HepG2 (cell line): ENCODE data around the gene LIPT2. TPM values are rescaled to one million over a fixed set of nuclear protein-coding genes. Genes with fewer than 3 reads are reported as not detected.
A peak's percentile ranks its signal among the peaks of the same experiment; 100 is the strongest.

Experiments
- CBX5 ChIP-seq: sonication (generic); formaldehyde crosslinking; IDR thresholded peaks from 2 replicates; pipeline ENCODE4 v1.4.0; 2020; ENCODE audit warnings: missing genetic modification reagents, borderline replicate concordance
- CREB1 ChIP-seq, 2 experiments: fragments of 450-650 bp in 1 of 2; IDR thresholded peaks; 2 replicates each; pipeline ENCODE4 v1.6.1; 2016 to 2017; ENCODE audit warnings: control low read depth in 1 of 2, mild to moderate bottlenecking in 1 of 2, missing compliant biosample characterization in 1 of 2, missing genetic modification characterization in 1 of 2
- GATAD1 ChIP-seq: IDR thresholded peaks from 2 replicates; pipeline ENCODE4 v1.6.1; 2016; ENCODE audit warnings: missing genetic modification reagents, missing compliant biosample characterization
- HNF1B ChIP-seq: sonication (generic); formaldehyde crosslinking; IDR thresholded peaks from 2 replicates; pipeline ENCODE4 v1.5.1; 2020; ENCODE audit warnings: mild to moderate bottlenecking, moderate library complexity, missing genetic modification reagents
- IRF1 ChIP-seq: sonication (generic); formaldehyde crosslinking; IDR thresholded peaks from 2 replicates; pipeline ENCODE4 v1.4.0; 2020; ENCODE audit warnings: low read depth, mild to moderate bottlenecking, missing genetic modification reagents
- MXD3 ChIP-seq: IDR thresholded peaks from 2 replicates; pipeline ENCODE4 v1.6.1; 2016; ENCODE audit warnings: mild to moderate bottlenecking, missing biosample characterization, missing genetic modification reagents
- TEAD3 ChIP-seq: optimal IDR thresholded peaks from 2 replicates; pipeline ENCODE3; 2016; ENCODE audit warnings: borderline replicate concordance
- THAP8 ChIP-seq: sonication (generic); formaldehyde crosslinking; IDR thresholded peaks from 2 replicates; pipeline ENCODE4 v1.5.1; 2020; ENCODE audit warnings: missing genetic modification reagents, mild to moderate bottlenecking, borderline replicate concordance
- ZNF18 ChIP-seq: sonication (generic); formaldehyde crosslinking; IDR thresholded peaks from 2 replicates; pipeline ENCODE4 v1.8.0; 2022; ENCODE audit warnings: mild to moderate bottlenecking, missing genetic modification reagents; ENCODE audit not compliant: insufficient replicate concordance
- ZNF512B ChIP-seq: sonication (generic); formaldehyde crosslinking; IDR thresholded peaks from 2 replicates; pipeline ENCODE4 v1.5.1; 2020; ENCODE audit warnings: missing genetic modification reagents, mild to moderate bottlenecking, borderline replicate concordance
- ZNF646 ChIP-seq: sonication (generic); formaldehyde crosslinking; IDR thresholded peaks from 2 replicates; pipeline ENCODE4 v1.9.0; 2021; ENCODE audit warnings: mild to moderate bottlenecking, missing genetic modification reagents
- ZNF672 ChIP-seq: sonication (generic); formaldehyde crosslinking; IDR thresholded peaks from 2 replicates; pipeline ENCODE4 v1.8.1; 2022; ENCODE audit warnings: missing genetic modification reagents
- ZNF747 ChIP-seq: sonication (generic); formaldehyde crosslinking; IDR thresholded peaks from 2 replicates; pipeline ENCODE4 v1.8.1; 2023; ENCODE audit warnings: missing genetic modification reagents, mild to moderate bottlenecking, borderline replicate concordance
- polyA plus RNA-seq, 8 experiments: library from polyadenylated mRNA; depleted of rRNA in 3 of 8; stranded (reverse) in 7 of 8; unstranded in 1 of 8; fragments of >200 nt; fragmentation: Illumina TruSeq in 4 of 8; extraction: Trizol in 4 of 8; gene quantifications; 2 replicates each; pipeline versions ENCODE4 v1.2.1 to v1.2.3, GENCODE V29; 2011 to 2016; ENCODE audit warnings: low read depth in 4 of 8, missing spikeins in 1 of 8, mixed read lengths in 1 of 8; ENCODE audit not compliant: insufficient read depth in 1 of 8
- total RNA-seq, 5 experiments: library from RNA; depleted of rRNA; stranded (reverse); fragments of >200 nt; fragmentation: Illumina TruSeq; extraction: Trizol; gene quantifications; 2 replicates each; pipeline ENCODE4 v1.2.3, GENCODE V29; 2016; ENCODE audit warnings: low read depth in 1 of 5

The LIPT2 gene
- total and polyA plus RNA-seq, 2 of the 13 experiments (the other 11 are each of a cell fraction or from before 2014, with no cell fraction given): 3.0 to 5.6 TPM

- no peak for TF ChIP-seq ZNF512B (CRISPR knock-in tag)
- TF ChIP-seq HNF1B (CRISPR knock-in tag): no peak; the same call in 1 of the 2 replicates
- TF ChIP-seq THAP8 (CRISPR knock-in tag): no peak
- TF ChIP-seq ZNF646 (CRISPR knock-in tag): no peak
- TF ChIP-seq CREB1 (IDR thresholded peaks at IDR 0.05): no peak
- TF ChIP-seq CREB1 (CRISPR knock-in tag; IDR thresholded peaks at IDR 0.05): no peak
- peak; percentile 60 for TF ChIP-seq TEAD3 (CRISPR knock-in tag)
- TF ChIP-seq CBX5 (CRISPR knock-in tag): peak; percentile 68; the same call in 1 of the 2 replicates
- TF ChIP-seq IRF1 (CRISPR knock-in tag): no peak
- TF ChIP-seq ZNF672 (CRISPR knock-in tag): no peak
- TF ChIP-seq ZNF18: no peak
- no peak for TF ChIP-seq MXD3 (CRISPR knock-in tag)
- TF ChIP-seq GATAD1 (CRISPR knock-in tag): peak; percentile 51
- no peak for TF ChIP-seq ZNF747
These were observed 31.5 kb downstream of the LIPT2 start (continued) for GRCh38 chr11:74462009-74462408.
